ENCODE measurements around the gene TAL2.

Gene TAL2

GRCh38 chr9:105706156-105706555 lies 43.9 kb downstream of the TAL2 start:
- no peak for DNase-seq (ENCODE audit: low read depth in 2 of 2)

- no peak for DNase-seq (ENCODE audit: low read depth in 2 of 2)
These were observed 46.1 kb downstream of the TAL2 start for GRCh38 chr9:105708405-105708804.

- no peak for DNase-seq (ENCODE audit: low read depth in 2 of 2)
These were observed 48.4 kb downstream of the TAL2 start for GRCh38 chr9:105710638-105711037.

- DNase-seq (ENCODE audit: low read depth in 2 of 2), result no peak
These were observed 49.6 kb downstream of the TAL2 start for GRCh38 chr9:105711867-105712266.

- no peak for DNase-seq (ENCODE audit: low read depth in 2 of 2)
These were observed 50.0 kb downstream of the TAL2 start for GRCh38 chr9:105712297-105712696.
